ENCODE measurements around the gene MRPL37.

DNA sequence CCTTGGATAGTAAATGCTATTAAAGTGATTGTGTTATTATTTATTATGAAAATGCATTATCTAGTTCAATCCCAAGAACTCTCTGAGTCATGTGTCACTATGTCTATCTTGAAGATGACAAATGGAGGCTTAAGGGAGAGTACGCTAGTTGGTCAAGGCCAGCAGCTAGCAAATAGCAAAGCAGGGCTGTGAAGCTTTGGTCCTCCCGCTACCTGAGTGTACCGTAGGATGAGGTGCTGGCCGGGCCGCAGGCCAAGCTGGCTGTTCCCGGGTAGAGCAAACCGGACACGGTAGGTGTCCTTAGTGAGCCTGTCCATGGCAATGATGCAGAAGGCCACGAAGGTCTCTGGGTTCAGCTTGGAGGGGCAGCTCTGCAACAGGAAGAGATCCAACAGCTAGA lies 9.4 kb upstream of the MRPL37 start:
- TF ChIP-seq, protein P1, sequence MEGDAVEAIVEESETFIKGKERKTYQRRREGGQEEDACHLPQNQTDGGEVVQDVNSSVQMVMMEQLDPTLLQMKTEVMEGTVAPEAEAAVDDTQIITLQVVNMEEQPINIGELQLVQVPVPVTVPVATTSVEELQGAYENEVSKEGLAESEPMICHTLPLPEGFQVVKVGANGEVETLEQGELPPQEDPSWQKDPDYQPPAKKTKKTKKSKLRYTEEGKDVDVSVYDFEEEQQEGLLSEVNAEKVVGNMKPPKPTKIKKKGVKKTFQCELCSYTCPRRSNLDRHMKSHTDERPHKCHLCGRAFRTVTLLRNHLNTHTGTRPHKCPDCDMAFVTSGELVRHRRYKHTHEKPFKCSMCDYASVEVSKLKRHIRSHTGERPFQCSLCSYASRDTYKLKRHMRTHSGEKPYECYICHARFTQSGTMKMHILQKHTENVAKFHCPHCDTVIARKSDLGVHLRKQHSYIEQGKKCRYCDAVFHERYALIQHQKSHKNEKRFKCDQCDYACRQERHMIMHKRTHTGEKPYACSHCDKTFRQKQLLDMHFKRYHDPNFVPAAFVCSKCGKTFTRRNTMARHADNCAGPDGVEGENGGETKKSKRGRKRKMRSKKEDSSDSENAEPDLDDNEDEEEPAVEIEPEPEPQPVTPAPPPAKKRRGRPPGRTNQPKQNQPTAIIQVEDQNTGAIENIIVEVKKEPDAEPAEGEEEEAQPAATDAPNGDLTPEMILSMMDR (IDR thresholded peaks at IDR 0.05): no peak
- no peak for TF ChIP-seq EZH2 (IDR thresholded peaks at IDR 0.05; ENCODE audit: borderline replicate concordance, insufficient read depth, low read depth, low read length, poor library complexity, severe bottlenecking)
